Activated CD4-positive, alpha-beta T cell treated with anti-CD3 and anti-CD28 coated beads, Interleukin-2, amount 50 U/mL, for 48 hours (primary cell): ENCODE measurements around the gene GAB1.

Experiments used
- DNase-seq, 2 experiments: peaks; one replicate each; pipeline ENCODE4 v3.0.0-alpha.2; 2020

GAB1 gene

GRCh38 chr4:143359644-143360193 lies 23.0 kb downstream of the GAB1 start:
- no peak for DNase-seq

GRCh38 chr4:143360838-143361625 lies 24.4 kb downstream of the GAB1 start:
- no peak for DNase-seq

GRCh38 chr4:143362349-143363046 lies 25.8 kb downstream of the GAB1 start:
- no peak for DNase-seq

GRCh38 chr4:143363332-143363731 lies 26.7 kb downstream of the GAB1 start:
- no peak for DNase-seq

- no peak for DNase-seq
Measured at GRCh38 chr4:143364063-143364462, 27.4 kb downstream of the GAB1 start.

- DNase-seq = no peak
Measured at GRCh38 chr4:143367863-143368262, 31.2 kb downstream of the GAB1 start.

GRCh38 chr4:143369552-143369951 lies 32.9 kb downstream of the GAB1 start:
- no peak for DNase-seq

- no peak for DNase-seq
Measured at GRCh38 chr4:143372093-143372915, 35.6 kb downstream of the GAB1 start.

GRCh38 chr4:143374255-143374654 lies 37.6 kb downstream of the GAB1 start:
- DNase-seq = no peak

GRCh38 chr4:143374771-143375170 lies 38.1 kb downstream of the GAB1 start:
- DNase-seq = no peak

GRCh38 chr4:143375326-143376073 lies 38.8 kb downstream of the GAB1 start:
- no peak for DNase-seq

- DNase-seq = no peak
Measured at GRCh38 chr4:143377611-143378099, 41.0 kb downstream of the GAB1 start.

- DNase-seq = no peak
Measured at GRCh38 chr4:143380629-143381028, 44.0 kb downstream of the GAB1 start.

- no peak for DNase-seq
Measured at GRCh38 chr4:143381189-143382118, 44.8 kb downstream of the GAB1 start.

GRCh38 chr4:143382596-143382995 lies 45.9 kb downstream of the GAB1 start:
- no peak for DNase-seq

GRCh38 chr4:143383005-143383574 lies 46.4 kb downstream of the GAB1 start:
- no peak for DNase-seq

- no peak for DNase-seq
Measured at GRCh38 chr4:143384381-143384994, 47.8 kb downstream of the GAB1 start.

- DNase-seq = no peak
Measured at GRCh38 chr4:143386812-143387211, 50.1 kb downstream of the GAB1 start.

- DNase-seq = no peak
Measured at GRCh38 chr4:143389579-143390195, 53.0 kb downstream of the GAB1 start.

GRCh38 chr4:143390764-143391163 lies 54.1 kb downstream of the GAB1 start:
- no peak for DNase-seq
